ENCODE results near the gene CLSTN1. TPM values are rescaled to one million over a fixed set of nuclear protein-coding genes. Genes with fewer than 3 reads are reported as not detected.

Gene CLSTN1
- total and polyA plus RNA-seq, 2 of the 8 experiments (the other 6 are each of a cell fraction or from before 2014, with no cell fraction given) = 34.2 to 97.4 TPM

DNA sequence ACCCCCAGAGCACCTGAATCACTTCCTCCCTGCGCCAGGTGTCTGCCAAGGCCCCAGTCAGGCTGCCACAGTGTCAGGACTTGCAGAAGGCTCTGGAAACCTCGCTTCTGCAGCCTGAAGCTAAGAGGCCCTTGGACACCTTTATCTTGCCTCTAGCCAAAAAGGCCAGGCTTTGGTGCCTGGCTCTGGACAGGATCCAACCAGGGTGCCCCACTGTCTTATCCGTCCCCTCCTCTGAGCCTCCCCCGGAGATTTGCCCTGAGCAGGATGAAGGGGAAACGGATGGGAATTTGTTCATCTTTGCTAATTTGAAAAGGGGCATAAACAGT is 12.8 kb upstream of the CLSTN1 start (continued):
- TF ChIP-seq KDM1A (IDR thresholded peaks at IDR 0.05; ENCODE audit: borderline replicate concordance, low read length) = no peak
- TF ChIP-seq, protein P1, sequence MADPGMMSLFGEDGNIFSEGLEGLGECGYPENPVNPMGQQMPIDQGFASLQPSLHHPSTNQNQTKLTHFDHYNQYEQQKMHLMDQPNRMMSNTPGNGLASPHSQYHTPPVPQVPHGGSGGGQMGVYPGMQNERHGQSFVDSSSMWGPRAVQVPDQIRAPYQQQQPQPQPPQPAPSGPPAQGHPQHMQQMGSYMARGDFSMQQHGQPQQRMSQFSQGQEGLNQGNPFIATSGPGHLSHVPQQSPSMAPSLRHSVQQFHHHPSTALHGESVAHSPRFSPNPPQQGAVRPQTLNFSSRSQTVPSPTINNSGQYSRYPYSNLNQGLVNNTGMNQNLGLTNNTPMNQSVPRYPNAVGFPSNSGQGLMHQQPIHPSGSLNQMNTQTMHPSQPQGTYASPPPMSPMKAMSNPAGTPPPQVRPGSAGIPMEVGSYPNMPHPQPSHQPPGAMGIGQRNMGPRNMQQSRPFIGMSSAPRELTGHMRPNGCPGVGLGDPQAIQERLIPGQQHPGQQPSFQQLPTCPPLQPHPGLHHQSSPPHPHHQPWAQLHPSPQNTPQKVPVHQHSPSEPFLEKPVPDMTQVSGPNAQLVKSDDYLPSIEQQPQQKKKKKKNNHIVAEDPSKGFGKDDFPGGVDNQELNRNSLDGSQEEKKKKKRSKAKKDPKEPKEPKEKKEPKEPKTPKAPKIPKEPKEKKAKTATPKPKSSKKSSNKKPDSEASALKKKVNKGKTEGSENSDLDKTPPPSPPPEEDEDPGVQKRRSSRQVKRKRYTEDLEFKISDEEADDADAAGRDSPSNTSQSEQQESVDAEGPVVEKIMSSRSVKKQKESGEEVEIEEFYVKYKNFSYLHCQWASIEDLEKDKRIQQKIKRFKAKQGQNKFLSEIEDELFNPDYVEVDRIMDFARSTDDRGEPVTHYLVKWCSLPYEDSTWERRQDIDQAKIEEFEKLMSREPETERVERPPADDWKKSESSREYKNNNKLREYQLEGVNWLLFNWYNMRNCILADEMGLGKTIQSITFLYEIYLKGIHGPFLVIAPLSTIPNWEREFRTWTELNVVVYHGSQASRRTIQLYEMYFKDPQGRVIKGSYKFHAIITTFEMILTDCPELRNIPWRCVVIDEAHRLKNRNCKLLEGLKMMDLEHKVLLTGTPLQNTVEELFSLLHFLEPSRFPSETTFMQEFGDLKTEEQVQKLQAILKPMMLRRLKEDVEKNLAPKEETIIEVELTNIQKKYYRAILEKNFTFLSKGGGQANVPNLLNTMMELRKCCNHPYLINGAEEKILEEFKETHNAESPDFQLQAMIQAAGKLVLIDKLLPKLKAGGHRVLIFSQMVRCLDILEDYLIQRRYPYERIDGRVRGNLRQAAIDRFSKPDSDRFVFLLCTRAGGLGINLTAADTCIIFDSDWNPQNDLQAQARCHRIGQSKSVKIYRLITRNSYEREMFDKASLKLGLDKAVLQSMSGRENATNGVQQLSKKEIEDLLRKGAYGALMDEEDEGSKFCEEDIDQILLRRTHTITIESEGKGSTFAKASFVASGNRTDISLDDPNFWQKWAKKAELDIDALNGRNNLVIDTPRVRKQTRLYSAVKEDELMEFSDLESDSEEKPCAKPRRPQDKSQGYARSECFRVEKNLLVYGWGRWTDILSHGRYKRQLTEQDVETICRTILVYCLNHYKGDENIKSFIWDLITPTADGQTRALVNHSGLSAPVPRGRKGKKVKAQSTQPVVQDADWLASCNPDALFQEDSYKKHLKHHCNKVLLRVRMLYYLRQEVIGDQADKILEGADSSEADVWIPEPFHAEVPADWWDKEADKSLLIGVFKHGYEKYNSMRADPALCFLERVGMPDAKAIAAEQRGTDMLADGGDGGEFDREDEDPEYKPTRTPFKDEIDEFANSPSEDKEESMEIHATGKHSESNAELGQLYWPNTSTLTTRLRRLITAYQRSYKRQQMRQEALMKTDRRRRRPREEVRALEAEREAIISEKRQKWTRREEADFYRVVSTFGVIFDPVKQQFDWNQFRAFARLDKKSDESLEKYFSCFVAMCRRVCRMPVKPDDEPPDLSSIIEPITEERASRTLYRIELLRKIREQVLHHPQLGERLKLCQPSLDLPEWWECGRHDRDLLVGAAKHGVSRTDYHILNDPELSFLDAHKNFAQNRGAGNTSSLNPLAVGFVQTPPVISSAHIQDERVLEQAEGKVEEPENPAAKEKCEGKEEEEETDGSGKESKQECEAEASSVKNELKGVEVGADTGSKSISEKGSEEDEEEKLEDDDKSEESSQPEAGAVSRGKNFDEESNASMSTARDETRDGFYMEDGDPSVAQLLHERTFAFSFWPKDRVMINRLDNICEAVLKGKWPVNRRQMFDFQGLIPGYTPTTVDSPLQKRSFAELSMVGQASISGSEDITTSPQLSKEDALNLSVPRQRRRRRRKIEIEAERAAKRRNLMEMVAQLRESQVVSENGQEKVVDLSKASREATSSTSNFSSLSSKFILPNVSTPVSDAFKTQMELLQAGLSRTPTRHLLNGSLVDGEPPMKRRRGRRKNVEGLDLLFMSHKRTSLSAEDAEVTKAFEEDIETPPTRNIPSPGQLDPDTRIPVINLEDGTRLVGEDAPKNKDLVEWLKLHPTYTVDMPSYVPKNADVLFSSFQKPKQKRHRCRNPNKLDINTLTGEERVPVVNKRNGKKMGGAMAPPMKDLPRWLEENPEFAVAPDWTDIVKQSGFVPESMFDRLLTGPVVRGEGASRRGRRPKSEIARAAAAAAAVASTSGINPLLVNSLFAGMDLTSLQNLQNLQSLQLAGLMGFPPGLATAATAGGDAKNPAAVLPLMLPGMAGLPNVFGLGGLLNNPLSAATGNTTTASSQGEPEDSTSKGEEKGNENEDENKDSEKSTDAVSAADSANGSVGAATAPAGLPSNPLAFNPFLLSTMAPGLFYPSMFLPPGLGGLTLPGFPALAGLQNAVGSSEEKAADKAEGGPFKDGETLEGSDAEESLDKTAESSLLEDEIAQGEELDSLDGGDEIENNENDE (IDR thresholded peaks at IDR 0.05; ENCODE audit: insufficient replicate concordance, low read length) = no peak

All from H1 (cell line).